ENCODE measurements around the gene SPDYE5. TPM values are rescaled to one million over a fixed set of nuclear protein-coding genes. Genes with fewer than 3 reads are reported as not detected.
"Not testable (repeated sequence)": the region's sequence is repeated elsewhere in the genome, so short reads cannot be mapped to it uniquely, and the experiment has no call there.

Gene SPDYE5
- total and polyA plus RNA-seq, 5 experiments from 2014 or later, result 0.10 to 0.26 TPM; not detected in 3

DNA sequence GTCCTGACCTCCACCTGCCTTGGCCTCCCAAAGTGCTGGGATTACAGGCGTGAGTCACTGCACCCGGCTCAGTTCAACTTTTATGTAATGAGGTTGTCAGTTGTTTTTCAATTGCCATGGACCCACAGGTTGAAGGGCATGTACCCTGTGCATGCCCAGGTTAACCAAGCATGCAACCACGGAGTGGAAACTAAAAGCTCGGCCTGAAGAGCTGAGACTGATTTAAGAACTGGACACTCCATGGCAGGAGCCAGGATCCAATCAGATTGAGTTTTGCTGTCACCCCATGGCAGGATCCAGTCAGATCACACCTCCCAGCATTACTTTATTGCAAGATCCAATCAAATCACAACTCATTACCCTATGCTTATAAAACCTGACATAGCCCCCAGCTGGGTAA is 16.9 kb downstream of the SPDYE5 start:
- H3K27me3 Mint-ChIP-seq, H3K4me1 Mint-ChIP-seq, DNase-seq, H3K9me3 Mint-ChIP-seq, POLR2A ChIA-PET, H3K4me3 Mint-ChIP-seq, ATAC-seq, H3K27ac Mint-ChIP-seq: not testable (repeated sequence)
- H3K36me3 Mint-ChIP-seq, result peaks cover 0 to 20% (median 0%) of the 10 kb centered on the region in 3 donors

DNA sequence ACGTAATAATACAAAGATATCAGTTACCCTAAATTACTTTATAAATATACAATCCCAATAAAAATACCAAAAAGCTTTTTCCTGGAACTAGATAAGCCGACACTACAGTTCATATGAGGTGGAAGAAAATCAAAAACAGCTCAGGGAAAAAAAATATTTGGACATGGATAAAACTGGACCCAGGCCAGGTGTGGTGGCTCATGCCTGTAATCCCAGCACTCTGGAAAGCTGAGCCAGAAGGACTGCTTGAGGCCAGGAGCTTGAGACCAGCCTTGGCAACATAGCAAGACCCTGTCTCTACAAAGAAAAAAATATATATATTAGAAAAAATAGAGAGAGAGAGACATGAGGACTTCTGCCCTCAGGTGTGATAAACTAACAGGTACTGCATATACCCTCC is 26.7 kb downstream of the SPDYE5 start:
- ATAC-seq, DNase-seq, H3K27me3 Mint-ChIP-seq, POLR2A ChIA-PET, H3K27ac Mint-ChIP-seq, H3K4me3 Mint-ChIP-seq: not testable (repeated sequence)
- H3K4me1 Mint-ChIP-seq, result peaks cover 11 to 29% (median 19%) of the 10 kb centered on the region in 4 donors
- peaks cover 15 to 64% (median 31%) of the 10 kb centered on the region in 3 donors for H3K36me3 Mint-ChIP-seq
- peaks cover 0 to 12% (median 8%) of the 10 kb centered on the region in 9 donors for H3K9me3 Mint-ChIP-seq

DNA sequence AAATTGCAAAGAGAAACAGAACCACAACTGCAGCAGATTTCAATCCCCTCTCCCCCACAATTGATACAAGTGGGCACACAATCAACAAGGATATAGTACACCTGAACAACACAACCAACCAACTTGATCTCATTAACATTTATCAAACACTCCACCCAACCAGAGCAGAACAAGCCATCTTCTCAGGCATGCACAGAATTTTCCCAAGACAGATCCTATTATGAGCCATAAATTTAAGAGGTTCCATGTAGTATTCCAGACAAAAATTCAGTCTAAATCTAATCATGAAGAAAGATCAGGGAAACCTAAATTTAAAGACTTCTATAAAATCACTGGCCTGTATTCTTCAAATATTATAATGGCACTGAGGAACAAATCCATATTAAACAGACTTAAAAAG is 29.6 kb downstream of the SPDYE5 start:
- Mint-ChIP-seq H3K27ac (peak overlapping the region in 1 of 10 donors; percentile 56), H3K36me3 (peaks cover 15 to 77% (median 36%) of the 10 kb centered on the region in 3 donors), H3K9me3 (peaks cover 0 to 12% (median 8%) of the 10 kb centered on the region in 9 donors), H3K4me3 (peak overlapping the region in 1 of 10 donors; percentile 13), H3K4me1 (peaks cover 17 to 50% (median 35%) of the 10 kb centered on the region in 4 donors)
- H3K27me3 Mint-ChIP-seq, POLR2A ChIA-PET, DNase-seq, ATAC-seq: not testable (repeated sequence)

DNA sequence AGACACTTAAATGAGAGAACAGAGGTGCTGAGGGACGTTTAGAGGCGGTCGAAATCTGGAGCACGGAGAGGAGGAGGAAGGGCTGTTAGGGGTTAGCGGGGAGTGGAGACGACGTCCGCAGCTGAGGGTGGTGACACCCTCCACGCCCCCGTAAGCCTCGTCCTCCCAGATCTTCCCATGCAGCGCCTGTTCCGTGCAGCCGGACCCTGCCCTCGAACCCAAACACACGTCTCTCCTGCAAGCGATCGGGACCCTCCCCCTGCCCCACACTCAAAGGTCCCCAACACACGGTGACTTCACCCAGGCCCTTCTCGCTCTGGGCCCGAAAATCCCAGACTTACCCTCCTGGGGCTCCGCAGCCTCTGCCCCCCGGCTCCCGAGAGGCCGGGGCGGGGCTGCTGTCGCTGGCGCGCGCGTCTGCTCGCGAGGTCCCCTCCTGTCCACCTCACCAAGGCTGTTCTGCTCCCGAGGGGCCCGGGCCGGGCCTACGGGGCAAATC is 35.2 kb downstream of the SPDYE5 start:
- Mint-ChIP-seq H3K4me3 (peak overlapping the region; percentile 87 to 97 (median 93)), H3K36me3 (peaks cover 0 to 38% (median 15%) of the 10 kb centered on the region in 3 donors), H3K4me1 (peaks cover 18 to 46% (median 36%) of the 10 kb centered on the region in 4 donors), H3K27ac (peak overlapping the region; percentile 31 to 95 (median 90))
- ATAC-seq, H3K9me3 Mint-ChIP-seq, DNase-seq, H3K27me3 Mint-ChIP-seq, POLR2A ChIA-PET: not testable (repeated sequence)

DNA sequence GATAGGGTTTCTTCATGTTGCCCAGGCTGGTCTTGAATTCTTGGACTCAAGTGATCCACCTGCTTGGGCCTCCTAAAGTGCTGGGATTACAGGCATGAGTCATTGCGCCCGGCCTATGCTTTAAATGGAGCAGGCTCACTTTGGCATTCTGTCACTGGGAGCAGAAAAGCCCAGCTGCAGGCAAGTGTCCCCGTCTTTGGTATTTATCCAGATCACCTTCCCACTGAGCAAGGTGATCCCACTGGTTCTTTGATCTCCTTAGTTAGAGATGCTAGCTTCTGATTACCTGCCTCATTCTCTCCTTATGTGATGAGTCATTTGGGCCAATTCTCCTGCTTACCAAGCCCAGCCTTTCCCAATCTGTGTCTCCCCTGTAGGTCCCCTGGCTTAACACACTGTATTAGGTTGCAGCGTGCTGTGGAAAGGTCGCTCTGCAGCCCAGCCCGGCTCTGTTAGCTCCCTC is 39.3 kb downstream of the SPDYE5 start:
- H3K27ac Mint-ChIP-seq, result peak overlapping the region in 2 of 10 donors; percentile 56 to 68
- H3K36me3 Mint-ChIP-seq, result no peaks in the 10 kb centered on the region
- ATAC-seq (no peak), DNase-seq (no peak)
- no peaks in the 10 kb centered on the region for H3K9me3 Mint-ChIP-seq
- H3K4me1 Mint-ChIP-seq, result peaks cover 9 to 21% (median 16%) of the 10 kb centered on the region in 4 donors
- POLR2A ChIA-PET, result interaction anchor here (0.7 kb wide), 1 partner anchor 693 kb away, joined by 3 read pairs; no protein-coding TSS in a partner anchor
- H3K27me3 Mint-ChIP-seq, result no peaks in the 10 kb centered on the region
- H3K4me3 Mint-ChIP-seq, result no peak overlapping the region

DNA sequence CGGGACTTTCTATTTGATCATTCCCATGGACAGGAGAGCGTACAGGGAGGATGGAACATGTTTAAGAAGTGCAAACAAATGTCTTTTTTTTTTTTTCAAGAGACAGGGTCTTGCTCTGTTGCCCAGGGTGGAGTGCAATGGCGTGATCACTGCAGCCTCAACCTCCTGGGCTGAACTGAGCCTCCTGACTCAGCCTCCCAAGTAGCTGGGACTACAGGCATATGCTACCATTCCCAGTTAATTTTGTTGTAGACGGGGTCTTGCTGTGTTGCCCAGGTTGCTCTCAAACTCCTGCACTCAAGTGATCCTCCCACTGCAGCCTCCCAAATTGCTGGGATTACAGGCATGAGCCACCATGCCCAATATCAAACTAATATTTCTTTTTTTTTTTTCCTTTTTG is 40.5 kb downstream of the SPDYE5 start:
- H3K4me1 Mint-ChIP-seq, result peaks cover 2 to 11% (median 5%) of the 10 kb centered on the region in 4 donors
- POLR2A ChIA-PET, result interaction anchor here (0.6 kb wide), 1 partner anchor 383 kb away, joined by 4 read pairs; the partner anchor contains the start of gene POR
- no peak for DNase-seq
- no peak for ATAC-seq
- no peak overlapping the region for H3K27ac Mint-ChIP-seq
- H3K27me3 Mint-ChIP-seq, result no peaks in the 10 kb centered on the region
- no peak overlapping the region for H3K4me3 Mint-ChIP-seq
- H3K36me3 Mint-ChIP-seq, result no peaks in the 10 kb centered on the region
- H3K9me3 Mint-ChIP-seq, result no peaks in the 10 kb centered on the region

DNA sequence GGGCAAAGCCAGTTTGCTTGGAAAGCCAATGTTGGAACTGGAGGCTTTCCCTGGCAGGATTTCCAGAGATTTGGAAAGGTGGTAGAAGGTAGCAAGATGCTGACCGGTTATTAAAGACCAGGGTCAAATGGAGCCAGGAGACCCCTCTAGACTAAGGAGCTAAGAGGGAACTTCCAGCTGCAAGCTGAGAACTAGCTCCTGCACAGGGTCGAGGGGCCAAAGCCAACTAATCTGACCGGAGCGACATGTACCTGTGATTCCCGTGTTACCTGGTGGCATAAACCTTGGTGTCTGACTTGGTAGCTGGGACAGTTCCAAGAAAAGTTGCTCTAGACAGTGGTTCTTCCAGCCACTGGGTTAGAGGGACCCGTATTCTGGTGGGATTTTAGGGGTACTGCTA is 41.8 kb downstream of the SPDYE5 start:
- ATAC-seq, result no peak
- Mint-ChIP-seq H3K36me3 (no peaks in the 10 kb centered on the region), H3K27me3 (no peaks in the 10 kb centered on the region), H3K4me1 (peaks cover 0 to 4% (median 0%) of the 10 kb centered on the region in 4 donors), H3K27ac (no peak overlapping the region), H3K9me3 (no peaks in the 10 kb centered on the region), H3K4me3 (no peak overlapping the region)
- POLR2A ChIA-PET, result no interaction called here
- DNase-seq, result no peak

DNA sequence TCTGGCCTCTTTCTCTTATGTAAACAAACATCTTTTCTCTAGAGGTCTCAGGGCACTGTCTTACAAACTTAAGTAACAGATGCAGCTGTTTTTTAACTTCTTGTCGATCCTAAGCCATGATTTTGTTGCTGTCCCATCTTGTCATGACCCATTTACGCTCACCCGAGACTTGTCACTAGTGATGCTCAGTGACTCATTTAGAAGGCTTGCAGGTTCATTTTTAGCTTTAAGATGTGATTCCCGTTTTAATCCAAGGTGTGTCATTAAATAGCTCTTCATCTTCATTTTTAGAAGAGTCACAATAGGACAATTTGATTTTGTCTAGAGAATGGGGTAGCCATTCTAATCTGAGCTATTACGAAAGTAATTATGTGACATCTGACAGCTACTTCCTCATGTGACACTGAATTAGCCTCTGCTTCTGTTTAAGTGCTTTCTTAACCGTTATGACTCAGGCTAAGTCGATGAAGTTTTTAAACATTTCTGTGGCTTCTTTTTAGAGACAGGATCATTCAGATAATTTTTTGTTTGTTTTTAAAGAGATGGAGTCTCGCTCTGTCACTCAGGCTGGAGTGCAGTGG is 42.7 kb downstream of the SPDYE5 start:
- peaks cover 0 to 2% (median 0%) of the 10 kb centered on the region in 4 donors for H3K4me1 Mint-ChIP-seq
- DNase-seq (no peak), ATAC-seq (no peak)
- no peaks in the 10 kb centered on the region for H3K9me3 Mint-ChIP-seq
- no peak overlapping the region for H3K27ac Mint-ChIP-seq
- H3K27me3 Mint-ChIP-seq, result no peaks in the 10 kb centered on the region
- POLR2A ChIA-PET, result no interaction called here
- H3K4me3 Mint-ChIP-seq, result no peak overlapping the region
- no peaks in the 10 kb centered on the region for H3K36me3 Mint-ChIP-seq

DNA sequence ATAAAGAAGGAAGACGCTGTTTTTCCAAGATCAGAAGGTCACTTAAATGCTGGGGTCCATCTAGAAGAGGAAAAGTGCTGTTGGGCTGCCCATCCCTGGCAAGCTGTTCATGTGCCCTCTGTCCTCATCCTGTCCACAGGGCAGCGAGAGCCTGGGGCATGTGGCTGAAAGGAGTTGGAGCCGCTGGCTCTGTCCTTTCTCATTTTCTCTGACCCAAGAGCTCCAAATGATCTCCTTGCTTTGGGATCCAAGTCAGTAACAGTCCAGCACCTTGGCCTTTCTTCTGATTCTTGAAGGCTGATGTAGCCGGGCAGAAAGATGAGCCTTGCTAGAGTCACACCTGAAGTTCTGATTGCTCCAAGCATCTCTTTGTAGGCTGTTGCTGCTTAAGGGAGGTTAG is 44.4 kb downstream of the SPDYE5 start:
- no peaks in the 10 kb centered on the region for H3K36me3 Mint-ChIP-seq
- DNase-seq, result no peak
- no peaks in the 10 kb centered on the region for H3K27me3 Mint-ChIP-seq
- H3K27ac Mint-ChIP-seq, result peak overlapping the region in 1 of 10 donors; percentile 65
- POLR2A ChIA-PET, result no interaction called here
- H3K9me3 Mint-ChIP-seq, result no peaks in the 10 kb centered on the region
- H3K4me3 Mint-ChIP-seq, result no peak overlapping the region
- no peaks in the 10 kb centered on the region for H3K4me1 Mint-ChIP-seq
- no peak for ATAC-seq

DNA sequence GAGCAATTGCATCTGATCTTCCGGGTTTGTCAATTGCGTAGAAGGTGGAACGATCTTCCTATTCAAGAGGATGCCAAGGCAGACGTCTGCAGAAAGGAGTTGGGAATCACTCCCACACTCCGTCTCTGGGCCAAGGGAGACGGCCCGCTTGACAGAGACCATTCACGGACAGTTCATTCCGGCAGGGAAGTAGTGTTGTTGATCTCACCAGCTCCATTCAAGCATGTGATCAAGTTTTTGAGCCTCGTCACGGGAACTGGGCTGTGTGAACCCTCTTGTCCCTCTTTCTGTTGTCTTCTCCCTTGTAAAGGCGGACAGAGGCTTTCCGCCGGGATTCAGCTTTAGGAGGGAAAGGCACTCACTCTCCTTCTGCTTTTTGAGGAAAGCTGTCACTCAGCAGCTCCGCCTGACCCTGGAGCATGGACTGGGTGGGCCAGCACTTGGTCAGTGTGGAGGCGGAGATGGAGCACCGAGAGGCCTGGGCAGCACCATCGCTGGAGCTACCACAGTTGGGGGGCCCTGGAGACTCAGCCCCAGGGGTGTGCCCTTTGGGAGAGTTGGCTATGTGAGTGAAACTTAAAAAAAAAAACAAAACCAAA is 44.9 kb downstream of the SPDYE5 start:
- no peaks in the 10 kb centered on the region for H3K9me3 Mint-ChIP-seq
- no peaks in the 10 kb centered on the region for H3K36me3 Mint-ChIP-seq
- no peak overlapping the region for H3K4me3 Mint-ChIP-seq
- POLR2A ChIA-PET, result interaction anchor here (0.5 kb wide), 1 partner anchor 179 kb away, joined by 3 read pairs; no protein-coding TSS in a partner anchor
- no peak for DNase-seq
- H3K27me3 Mint-ChIP-seq, result no peaks in the 10 kb centered on the region
- H3K27ac Mint-ChIP-seq, result no peak overlapping the region
- no peak for ATAC-seq
- H3K4me1 Mint-ChIP-seq, result no peaks in the 10 kb centered on the region

DNA sequence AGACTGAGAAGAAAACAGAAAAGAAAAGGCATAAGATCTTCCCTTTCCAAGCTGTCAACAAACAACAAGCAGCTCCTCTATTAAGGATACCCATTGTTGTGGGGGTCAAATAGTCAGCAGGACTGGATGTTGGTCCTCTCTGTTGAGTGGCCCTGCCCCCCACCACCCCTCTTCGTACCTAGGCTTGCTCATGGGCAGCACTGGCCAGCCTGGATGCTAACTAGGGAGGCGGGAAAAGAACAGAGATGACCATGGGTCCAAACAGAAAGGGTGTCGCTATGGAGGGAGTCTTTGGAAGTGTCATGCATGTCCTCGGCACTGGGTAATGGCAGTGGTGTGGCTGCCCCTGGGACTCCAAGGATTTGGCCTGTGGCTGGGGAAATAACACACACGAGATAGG is 45.6 kb downstream of the SPDYE5 start:
- Mint-ChIP-seq H3K27me3 (no peaks in the 10 kb centered on the region), H3K4me1 (no peaks in the 10 kb centered on the region), H3K36me3 (no peaks in the 10 kb centered on the region), H3K27ac (no peak overlapping the region), H3K9me3 (no peaks in the 10 kb centered on the region), H3K4me3 (no peak overlapping the region)
- ATAC-seq, result no peak
- no peak for DNase-seq
- POLR2A ChIA-PET, result no interaction called here

DNA sequence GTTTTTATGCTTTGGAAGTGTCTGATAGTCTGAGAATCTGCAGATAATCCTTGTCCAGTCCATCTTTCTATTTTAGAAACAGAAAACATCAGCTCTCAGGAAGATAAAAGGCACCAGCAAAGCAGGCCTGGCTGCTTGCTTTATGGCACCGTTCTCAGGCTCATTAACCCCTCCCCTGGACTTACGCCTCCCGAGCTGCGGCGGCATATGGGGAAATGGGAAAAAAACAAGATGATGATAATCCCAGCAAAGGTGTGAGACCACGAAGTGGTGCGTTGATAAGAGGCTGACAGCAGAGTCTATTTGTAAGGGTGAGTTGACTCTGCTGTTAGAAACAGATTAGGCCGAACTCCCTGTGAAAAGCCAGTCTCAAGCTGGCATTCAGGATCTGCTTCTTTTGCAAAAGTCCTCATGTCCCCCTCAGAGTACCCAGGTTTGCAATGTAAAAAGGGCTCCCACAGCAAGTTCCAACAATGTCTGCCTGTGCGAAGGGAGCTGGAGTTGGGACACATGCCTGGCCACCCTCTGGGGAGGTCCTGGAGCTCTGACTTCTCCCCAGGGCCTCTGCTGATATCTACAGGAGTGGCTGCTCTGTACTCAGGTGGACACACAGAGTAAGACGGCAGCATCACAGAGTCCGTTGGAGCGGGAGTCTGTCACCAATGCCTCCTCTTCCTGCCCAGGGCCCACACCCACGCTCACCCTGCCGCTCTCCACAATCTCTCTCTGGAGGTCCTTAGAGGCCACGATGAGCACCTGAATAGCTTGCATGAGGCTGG is 54.3 kb downstream of the SPDYE5 start:
- no peaks in the 10 kb centered on the region for H3K27me3 Mint-ChIP-seq
- no peak for ATAC-seq
- H3K4me1 Mint-ChIP-seq, result no peaks in the 10 kb centered on the region
- POLR2A ChIA-PET, result no interaction called here
- H3K27ac Mint-ChIP-seq, result no peak overlapping the region
- no peaks in the 10 kb centered on the region for H3K36me3 Mint-ChIP-seq
- no peaks in the 10 kb centered on the region for H3K9me3 Mint-ChIP-seq
- H3K4me3 Mint-ChIP-seq, result no peak overlapping the region
- DNase-seq, result no peak

All from naive thymus-derived CD8-positive, alpha-beta T cell (primary cell).